CD14-positive monocyte (primary cell): ENCODE measurements around the gene C9orf153. TPM values are rescaled to one million over a fixed set of nuclear protein-coding genes. Genes with fewer than 3 reads are reported as not detected.

Experiments
- DNase-seq, 3 donors: peaks; one replicate each; pipeline ENCODE4 v3.0.0-alpha.2; 2011 to 2022
- H2AFZ ChIP-seq: 2 replicates; pipeline ENCODE4 v1.6.0; 2012; ENCODE audit warnings: mild to moderate bottlenecking, low read depth, low read length, inconsistent platforms; ENCODE audit not compliant: insufficient read depth, poor library complexity, severe bottlenecking
- H3K27ac ChIP-seq, 2 donors: 1 replicate in 1 of 2; 2 replicates in 1 of 2; pipeline ENCODE4 v1.5.1; 2012 to 2013; ENCODE audit warnings: low read length in 2 of 2, control low read depth in 1 of 2, inconsistent platforms in 1 of 2, low read depth in 1 of 2, mild to moderate bottlenecking in 1 of 2
- H3K27me3 ChIP-seq, 2 donors: one replicate each; pipeline versions ENCODE4 v1.6.0 to v1.6.1; 2011 to 2013; ENCODE audit warnings: low read length in 2 of 2; ENCODE audit not compliant: control insufficient read depth in 2 of 2, insufficient read depth in 2 of 2
- H3K36me3 ChIP-seq, 2 donors: replicated peaks in 1 of 2; 1 replicate in 1 of 2; 2 replicates in 1 of 2; pipeline versions ENCODE4 v1.5.1 to v1.6.1; 2012 to 2013; ENCODE audit warnings: low read length in 2 of 2, control low read depth in 1 of 2, inconsistent platforms in 1 of 2, mild to moderate bottlenecking in 1 of 2; ENCODE audit not compliant: insufficient read depth in 2 of 2, control insufficient read depth in 1 of 2
- H3K4me1 ChIP-seq, 2 donors: 1 replicate in 1 of 2; 2 replicates in 1 of 2; pipeline versions ENCODE4 v1.5.1 to v1.6.1; 2012 to 2013; ENCODE audit warnings: low read length in 2 of 2, control low read depth in 1 of 2, inconsistent platforms in 1 of 2, mild to moderate bottlenecking in 1 of 2, moderate library complexity in 1 of 2; ENCODE audit not compliant: insufficient read depth in 2 of 2, control insufficient read depth in 1 of 2
- H3K4me2 ChIP-seq: replicated peaks from 2 replicates; pipeline ENCODE3; 2012; ENCODE audit warnings: low read length, moderate library complexity, mild to moderate bottlenecking; ENCODE audit not compliant: poor library complexity, severe bottlenecking; ENCODE audit errors: extremely low read depth
- H3K4me3 ChIP-seq, 3 experiments: fragments of 200-600 bp in 1 of 3; sonication (generic) in 1 of 3; replicated peaks in 1 of 3; 1 replicate in 2 of 3; 2 replicates in 1 of 3; pipeline ENCODE4 v1.5.1; 2011 to 2013; ENCODE audit warnings: low read length in 3 of 3, mild to moderate bottlenecking in 3 of 3, control low read depth in 2 of 3, low read depth in 2 of 3, inconsistent platforms in 1 of 3, moderate library complexity in 1 of 3
- H3K79me2 ChIP-seq: 2 replicates; pipeline ENCODE4 v1.6.0; 2012; ENCODE audit warnings: mild to moderate bottlenecking, control low read depth, inconsistent platforms, low read length, moderate library complexity; ENCODE audit not compliant: insufficient read depth
- H3K9ac ChIP-seq: 2 replicates; pipeline ENCODE4 v1.6.0; 2017; ENCODE audit warnings: low read length, mild to moderate bottlenecking; ENCODE audit not compliant: insufficient read depth, poor library complexity, severe bottlenecking
- H3K9me3 ChIP-seq, 2 donors: replicated peaks in 1 of 2; 1 replicate in 1 of 2; 2 replicates in 1 of 2; pipeline versions ENCODE4 v1.5.1 to v1.6.1; 2012 to 2013; ENCODE audit warnings: low read length in 2 of 2, control low read depth in 1 of 2; ENCODE audit not compliant: control insufficient read depth in 1 of 2, insufficient read depth in 1 of 2
- H4K20me1 ChIP-seq: 2 replicates; pipeline ENCODE4 v1.6.0; 2012; ENCODE audit warnings: mild to moderate bottlenecking, low read length, control low read depth, moderate library complexity; ENCODE audit not compliant: insufficient read depth
- H3K27ac Mint-ChIP-seq, 7 donors: one replicate each; pipeline ENCODE4 v1.8.0; 2020; ENCODE audit warnings: mild to moderate bottlenecking in 7 of 7, mixed read lengths in 7 of 7, moderate library complexity in 6 of 7, inconsistent platforms in 2 of 7
- H3K27me3 Mint-ChIP-seq, 3 donors: one replicate each; pipeline ENCODE4 v1.8.0; 2021 to 2022; ENCODE audit warnings: low read depth in 3 of 3, mild to moderate bottlenecking in 3 of 3, mixed read lengths in 3 of 3, moderate library complexity in 3 of 3, inconsistent platforms in 1 of 3
- H3K36me3 Mint-ChIP-seq, 2 donors: one replicate each; pipeline ENCODE4 v1.8.0; 2020; ENCODE audit warnings: mixed read lengths in 2 of 2, inconsistent platforms in 1 of 2, mild to moderate bottlenecking in 1 of 2
- H3K4me1 Mint-ChIP-seq: one replicate; pipeline ENCODE4 v1.8.0; 2020; ENCODE audit warnings: mild to moderate bottlenecking, mixed read lengths
- H3K4me3 Mint-ChIP-seq, 2 donors: one replicate each; pipeline ENCODE4 v1.8.0; 2020; ENCODE audit warnings: mild to moderate bottlenecking in 2 of 2, mixed read lengths in 2 of 2, moderate library complexity in 1 of 2
- H3K9me3 Mint-ChIP-seq, 7 donors: one replicate each; pipeline ENCODE4 v1.8.0; 2020 to 2022; ENCODE audit warnings: mixed read lengths in 7 of 7, mild to moderate bottlenecking in 6 of 7, moderate library complexity in 6 of 7, inconsistent platforms in 2 of 7
- CTCF ChIP-seq: fragments of 200-600 bp; IDR thresholded peaks from one replicate; pipeline ENCODE4 v1.8.0; 2022; ENCODE audit warnings: antibody characterized with exemption, mild to moderate bottlenecking
- WGBS: methylation state at CpG from one replicate; pipeline ENCODE4 v1.1.5; 2013; ENCODE audit warnings: missing lambda C conversion rate; ENCODE audit not compliant: insufficient coverage; 5-methylcytosine and 5-hydroxymethylcytosine counted together
- intact Hi-C, 2 donors: fragments of 100-400 bp; cut with micrococcal nuclease; formaldehyde crosslinking; loops; one replicate each; pipeline versions ENCODE4 v1.15.0 to v1.15.1; 2023
- polyA plus RNA-seq, 3 donors: library from polyadenylated mRNA; depleted of rRNA in 1 of 3; unstranded in 2 of 3; stranded (reverse) in 1 of 3; fragments of 300-500 nt in 2 of 3; fragments of >200 nt in 1 of 3; fragmentation: Illumina TruSeq in 2 of 3; gene quantifications; 1 replicate in 2 of 3; 2 replicates in 1 of 3; pipeline ENCODE4 v1.2.3, GENCODE V29; 2012 to 2021

The C9orf153 gene
- polyA plus RNA-seq, 3 donors: not detected

DNA sequence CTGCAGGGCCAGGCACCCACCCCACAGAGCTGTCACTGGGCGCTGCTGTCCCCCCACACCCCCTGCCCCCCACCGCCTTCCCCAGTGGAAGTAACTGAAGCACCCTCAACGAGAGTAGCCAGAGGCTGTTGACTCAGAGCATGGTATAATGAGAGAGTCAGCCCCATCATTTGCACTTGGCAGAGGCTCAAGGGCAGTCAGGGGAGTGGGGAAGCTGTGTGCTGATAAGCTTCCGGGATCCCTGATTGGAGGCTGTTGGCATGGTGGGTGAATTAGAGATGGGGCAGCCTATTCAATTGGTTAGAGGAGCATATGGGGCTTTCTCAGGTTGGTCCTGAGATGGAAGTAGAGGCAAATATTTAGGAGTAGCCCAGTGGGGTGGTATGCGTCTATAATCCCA, 83.0 kb downstream of the C9orf153 start:
- H3K4me3 Mint-ChIP-seq: no peak overlapping the region
- Histone ChIP-seq H3K4me1 (no peaks in the 10 kb centered on the region), H3K79me2 (no peaks in the 10 kb centered on the region), H4K20me1 (no peaks in the 10 kb centered on the region), H3K4me3 (no peak overlapping the region), H3K9ac (no peak overlapping the region), H3K9me3 (no peaks in the 10 kb centered on the region), H2AFZ (no peak overlapping the region), H3K36me3 (no peaks in the 10 kb centered on the region), H3K27ac (no peak overlapping the region), H3K4me2 (no peak overlapping the region), H3K27me3 (no peaks in the 10 kb centered on the region)
- 57% methylated on average over 1 of the region's 5 CpGs for WGBS
- intact Hi-C loops: no loop called here
- DNase-seq: no peak
- no peaks in the 10 kb centered on the region for H3K4me1 Mint-ChIP-seq
- H3K9me3 Mint-ChIP-seq: peaks cover 0 to 9% (median 4%) of the 10 kb centered on the region in 7 donors
- no peaks in the 10 kb centered on the region for H3K36me3 Mint-ChIP-seq
- peaks cover 5 to 6% (median 5%) of the 10 kb centered on the region in 3 donors for H3K27me3 Mint-ChIP-seq
- TF ChIP-seq CTCF: no peak
- H3K27ac Mint-ChIP-seq: no peak overlapping the region

- H3K4me3 Mint-ChIP-seq: no peak overlapping the region
- Histone ChIP-seq H3K4me1 (no peaks in the 10 kb centered on the region), H3K9me3 (no peaks in the 10 kb centered on the region), H3K27me3 (no peaks in the 10 kb centered on the region), H2AFZ (no peak overlapping the region), H4K20me1 (no peaks in the 10 kb centered on the region), H3K4me3 (no peak overlapping the region), H3K79me2 (no peaks in the 10 kb centered on the region), H3K4me2 (no peak overlapping the region), H3K27ac (no peak overlapping the region), H3K36me3 (no peaks in the 10 kb centered on the region), H3K9ac (no peak overlapping the region)
- 94% methylated on average over 5 of the region's 5 CpGs for WGBS
- no peak for DNase-seq
- H3K9me3 Mint-ChIP-seq: peaks cover 0 to 9% (median 4%) of the 10 kb centered on the region in 7 donors
- H3K4me1 Mint-ChIP-seq: no peaks in the 10 kb centered on the region
- peaks cover 5 to 7% (median 6%) of the 10 kb centered on the region in 3 donors for H3K27me3 Mint-ChIP-seq
- H3K27ac Mint-ChIP-seq: no peak overlapping the region
- TF ChIP-seq CTCF: no peak
- no peaks in the 10 kb centered on the region for H3K36me3 Mint-ChIP-seq
- intact Hi-C loops: no loop called here
Observed at GRCh38 chr9:86175743-86176456, 83.6 kb downstream of the C9orf153 start.
